Endometrial microvascular endothelial cells (primary cell): ENCODE data around the gene ENDOD1. TPM values are rescaled to one million over a fixed set of nuclear protein-coding genes. Genes with fewer than 3 reads are reported as not detected.
"Not testable (repeated sequence)": the region's sequence is repeated elsewhere in the genome, so short reads cannot be mapped to it uniquely, and the experiment has no call there.

Experiments used
- in situ Hi-C: cut with HindIII; loops from 2 replicates; pipeline ENCODE4 v1.10.0; 2017; ENCODE audit warnings: low sequenced_read_pairs, low pct_unique_long_range_greater_than_20kb; ENCODE audit errors: inconsistent ontology term
- total RNA-seq: library from RNA; depleted of rRNA; stranded (reverse); fragments of >200 nt; gene quantifications from one replicate; pipeline ENCODE4 v1.2.3, GENCODE V29; 2015; ENCODE audit errors: inconsistent ontology term

ENDOD1 gene
- total RNA-seq, 1 donor from 2014 or later: 30.1 TPM

DNA sequence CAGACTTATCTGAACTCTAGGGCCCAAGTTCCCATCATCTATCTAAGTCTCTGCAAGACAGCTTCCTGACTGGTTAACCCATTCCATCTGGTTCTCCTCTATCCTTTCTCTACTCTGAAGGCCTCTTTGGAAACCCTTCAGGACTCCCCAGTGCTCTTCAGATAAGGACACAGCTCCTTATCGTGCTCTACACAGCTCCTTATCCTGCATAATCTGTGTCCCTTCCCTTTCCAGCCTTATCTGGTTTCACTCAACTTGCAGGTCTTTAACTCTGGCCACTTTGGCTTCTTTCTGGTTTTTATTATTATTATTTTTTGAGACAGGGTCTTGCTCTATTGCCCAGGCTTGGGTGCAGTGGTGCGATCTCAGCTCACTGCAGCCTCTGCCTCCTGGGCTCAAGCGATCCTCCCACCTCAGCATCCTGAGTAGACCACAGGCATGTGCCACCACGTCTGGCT lies 10.6 kb downstream of the ENDOD1 start:
- in situ Hi-C loops: no loop called here

DNA sequence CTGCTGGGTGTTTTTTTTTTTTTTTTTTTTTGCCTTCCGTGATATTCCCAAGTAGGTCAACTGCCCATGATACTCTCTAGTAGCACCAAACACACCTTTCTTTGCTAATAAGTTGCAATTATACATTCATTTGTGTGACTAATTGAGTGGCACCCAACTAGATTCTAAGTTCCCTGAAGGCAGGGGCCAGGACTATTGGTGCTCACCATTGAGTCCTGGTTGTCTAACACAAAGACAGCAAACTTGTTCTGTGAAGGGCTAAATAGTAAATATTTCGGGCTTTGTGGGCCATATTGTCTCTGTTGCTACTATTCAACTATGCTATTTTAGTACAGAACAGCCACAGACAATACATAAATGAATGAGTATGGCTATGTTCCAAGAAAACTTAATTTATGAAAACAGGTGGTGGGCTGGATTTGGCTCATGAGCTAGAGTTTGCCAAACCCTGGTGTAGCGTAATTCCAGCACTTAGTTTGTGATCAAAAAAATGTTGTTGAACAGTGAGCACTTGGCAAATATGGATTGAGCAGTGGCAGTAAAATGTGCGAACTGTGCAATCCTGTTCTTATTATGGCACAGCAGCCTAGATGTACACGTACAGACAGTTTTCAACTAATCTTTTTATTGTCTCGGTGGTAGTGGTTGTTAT lies 11.3 kb downstream of the ENDOD1 start:
- in situ Hi-C loops: no loop called here

DNA sequence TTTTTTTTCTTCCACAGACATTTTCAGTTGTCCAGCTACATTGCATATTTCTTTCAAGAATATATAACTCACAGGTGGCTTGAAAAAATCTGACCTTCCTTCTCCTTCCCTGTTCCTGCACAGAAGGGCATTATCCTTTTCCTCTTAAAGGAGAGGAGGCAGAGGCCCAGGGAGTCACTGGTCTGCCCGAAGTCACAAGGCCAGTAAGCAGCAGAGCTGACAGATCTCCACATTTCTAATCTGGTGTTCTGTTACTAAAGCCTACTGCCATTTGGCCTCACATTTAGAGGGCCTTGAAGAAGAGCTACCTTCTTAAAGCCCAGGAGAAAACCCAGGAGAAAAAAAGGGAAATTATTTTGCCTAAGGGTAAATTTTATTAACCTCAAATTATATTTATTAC lies 12.3 kb downstream of the ENDOD1 start:
- in situ Hi-C loops: no loop called here

DNA sequence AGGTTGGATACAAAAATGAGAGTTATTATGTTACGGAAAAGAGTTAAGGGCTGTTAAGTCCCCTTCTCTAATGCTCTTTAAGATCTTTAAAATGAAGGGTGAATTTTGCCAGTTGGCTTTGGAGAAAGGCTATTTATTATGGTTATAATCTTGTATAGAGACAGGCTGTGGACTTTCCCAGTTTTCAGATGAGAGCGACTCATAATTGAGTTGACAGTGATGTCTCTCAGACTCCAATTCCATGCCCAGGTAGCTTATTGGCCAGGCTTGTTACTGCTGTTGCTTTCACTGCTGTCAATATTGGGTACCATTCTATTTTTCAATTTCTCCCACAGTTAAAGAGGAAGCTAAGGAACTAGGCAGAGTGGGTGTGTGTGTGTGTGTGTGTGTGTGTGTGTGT lies 13.1 kb downstream of the ENDOD1 start:
- in situ Hi-C loops: no loop called here

DNA sequence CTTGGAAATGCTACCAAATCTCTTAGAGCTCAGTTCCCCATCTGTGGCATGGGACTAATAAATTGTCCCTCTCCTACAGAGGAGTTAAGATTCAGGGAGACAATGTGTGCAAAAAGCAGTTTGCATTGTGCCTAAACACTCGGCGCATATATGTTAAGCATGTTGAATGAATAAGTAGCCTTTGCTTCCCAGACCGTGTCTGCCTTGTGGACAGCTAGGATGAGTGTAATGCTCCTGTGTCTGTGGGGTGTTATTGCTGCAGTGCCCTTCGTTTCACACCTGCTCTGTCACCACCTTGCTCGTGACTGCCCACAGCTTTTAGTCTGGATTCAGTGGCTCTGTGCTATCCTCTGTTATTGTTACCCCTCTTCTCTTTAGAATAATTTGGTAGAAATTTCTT lies 14.1 kb downstream of the ENDOD1 start:
- in situ Hi-C loops: no loop called here

DNA sequence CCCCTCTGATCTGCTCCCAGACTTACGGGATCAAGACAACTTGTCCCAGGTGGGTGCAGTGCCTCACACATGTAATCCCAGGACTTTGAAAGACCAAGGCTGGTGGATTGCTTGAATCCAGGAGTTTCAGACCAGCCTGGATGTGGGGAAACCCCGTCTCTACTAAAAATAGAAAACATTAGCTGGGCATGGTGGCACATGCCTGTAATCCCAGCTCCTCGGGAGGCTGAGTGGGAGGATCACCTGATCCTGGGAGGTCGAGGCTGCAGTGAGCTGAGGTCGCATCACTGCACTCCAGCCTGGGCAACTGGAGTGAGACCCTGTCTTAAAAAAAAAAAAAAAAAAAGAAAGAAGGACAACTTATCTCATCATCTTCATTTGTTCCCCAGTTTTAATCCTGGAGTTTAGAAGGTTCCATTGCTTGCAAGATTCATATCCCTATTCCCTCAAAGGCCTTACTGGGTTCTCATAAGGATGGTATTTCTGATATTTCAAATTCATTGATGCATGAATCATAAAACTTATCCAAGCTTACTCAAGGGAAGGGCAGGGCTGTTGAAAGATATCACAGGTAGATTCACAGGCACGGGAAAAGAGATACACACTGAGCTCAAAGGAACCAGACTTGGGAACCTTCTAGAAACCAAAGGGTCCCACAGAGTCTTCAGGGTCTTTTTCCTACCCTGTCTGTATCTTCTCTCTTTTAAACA lies 14.6 kb downstream of the ENDOD1 start:
- in situ Hi-C loops: no loop called here

DNA sequence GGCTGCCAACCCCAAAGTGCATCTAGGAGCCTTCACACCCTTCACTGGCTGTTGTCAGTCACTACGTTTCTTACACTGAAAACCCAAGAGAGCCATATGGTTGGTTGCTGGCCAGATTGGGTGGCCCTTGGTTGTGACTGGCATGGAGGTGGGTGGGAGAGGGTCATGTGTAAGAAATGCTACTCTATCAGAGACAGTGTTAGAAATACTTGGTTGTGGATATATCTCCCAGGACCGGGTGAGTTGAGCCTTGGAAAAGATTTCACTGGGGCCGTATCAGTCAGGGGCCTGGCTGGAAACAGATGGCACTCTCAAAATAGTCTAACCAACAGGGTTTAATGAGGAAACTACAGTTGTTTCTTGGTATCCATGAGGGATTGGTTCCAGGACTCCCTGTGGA lies 15.2 kb downstream of the ENDOD1 start:
- in situ Hi-C loops: no loop called here

DNA sequence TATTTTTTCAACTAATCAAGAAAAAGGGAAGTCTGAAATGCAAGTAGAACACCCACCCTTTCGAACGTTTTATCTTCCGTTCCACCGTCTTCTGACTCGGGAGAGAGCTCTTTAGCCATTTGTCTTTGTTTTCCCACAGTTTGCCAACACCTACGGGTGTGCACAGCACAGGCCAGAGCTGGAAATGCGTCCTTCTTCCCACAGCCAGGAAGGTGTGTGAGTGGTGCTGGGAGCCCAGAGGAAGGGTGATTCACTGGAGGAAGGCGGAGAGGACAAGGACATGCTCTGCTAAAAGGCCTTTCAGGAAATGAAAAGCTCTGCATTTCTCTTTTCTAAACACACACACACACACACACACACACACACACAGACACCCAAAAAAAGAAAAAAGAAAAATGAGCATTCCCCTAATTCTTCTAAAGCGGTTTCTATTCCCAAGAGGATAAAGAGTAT lies 18.5 kb downstream of the ENDOD1 start:
- in situ Hi-C loops: no loop called here

DNA sequence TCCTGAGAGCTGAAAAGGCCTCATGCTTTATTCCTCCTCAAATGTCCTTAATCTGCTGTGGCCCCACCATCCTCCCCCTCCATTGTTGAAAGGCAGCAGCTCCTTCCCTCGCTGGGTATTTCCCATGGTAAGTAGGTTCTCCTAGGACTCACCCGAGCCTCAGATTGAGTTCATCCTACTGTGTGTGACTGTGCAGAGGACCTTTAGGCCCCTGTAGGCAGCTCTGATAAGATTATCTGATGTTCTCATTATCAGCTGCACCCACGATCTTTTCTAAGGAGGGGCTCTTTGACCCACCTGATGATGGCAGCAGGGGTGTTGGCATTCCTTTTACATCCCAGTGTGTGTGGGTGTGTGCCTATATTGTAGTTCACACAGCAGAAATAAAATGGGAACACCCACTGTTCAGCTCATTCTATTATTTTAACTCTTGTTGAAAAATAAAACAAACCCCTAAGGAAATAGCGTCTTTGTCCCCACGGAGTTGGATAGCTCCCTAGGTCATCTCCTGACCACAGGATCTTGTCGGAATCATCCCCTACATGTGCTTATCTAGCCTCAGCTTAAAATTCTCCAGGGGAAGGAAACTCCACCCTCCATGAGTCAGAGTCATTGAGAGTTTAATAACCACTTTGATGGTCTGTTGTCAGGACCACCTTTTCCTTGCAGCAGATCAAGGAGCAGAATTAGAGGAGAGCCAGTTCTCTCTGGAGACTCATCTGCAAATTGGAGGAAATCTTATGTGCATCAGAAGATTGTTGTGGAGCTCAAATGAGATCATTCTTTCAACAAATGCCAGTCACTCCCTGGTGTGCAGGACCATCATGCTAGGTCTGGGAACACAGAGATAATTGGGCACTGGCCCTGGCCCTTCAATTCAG lies 19.3 kb downstream of the ENDOD1 start:
- in situ Hi-C loops: no loop called here

DNA sequence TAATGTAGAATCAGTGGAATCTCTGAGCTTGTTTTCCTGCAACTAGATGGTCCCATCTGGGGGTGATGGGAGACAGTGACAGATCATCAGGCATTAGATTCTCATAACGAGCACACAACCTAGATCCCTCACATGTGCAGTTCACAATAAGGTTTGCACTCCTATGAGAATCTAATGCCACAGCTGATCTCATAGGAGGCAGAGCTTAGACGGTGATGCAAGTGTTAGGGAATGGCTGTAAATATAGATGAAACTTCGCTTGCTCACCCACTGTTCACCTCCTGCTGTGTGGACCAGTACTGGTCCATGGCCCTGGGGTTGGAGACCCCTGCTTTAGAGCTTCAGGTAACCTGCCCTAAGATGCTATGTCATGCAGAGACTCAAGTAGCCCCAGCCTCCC lies 21.8 kb downstream of the ENDOD1 start:
- in situ Hi-C loops: not testable (repeated sequence)

DNA sequence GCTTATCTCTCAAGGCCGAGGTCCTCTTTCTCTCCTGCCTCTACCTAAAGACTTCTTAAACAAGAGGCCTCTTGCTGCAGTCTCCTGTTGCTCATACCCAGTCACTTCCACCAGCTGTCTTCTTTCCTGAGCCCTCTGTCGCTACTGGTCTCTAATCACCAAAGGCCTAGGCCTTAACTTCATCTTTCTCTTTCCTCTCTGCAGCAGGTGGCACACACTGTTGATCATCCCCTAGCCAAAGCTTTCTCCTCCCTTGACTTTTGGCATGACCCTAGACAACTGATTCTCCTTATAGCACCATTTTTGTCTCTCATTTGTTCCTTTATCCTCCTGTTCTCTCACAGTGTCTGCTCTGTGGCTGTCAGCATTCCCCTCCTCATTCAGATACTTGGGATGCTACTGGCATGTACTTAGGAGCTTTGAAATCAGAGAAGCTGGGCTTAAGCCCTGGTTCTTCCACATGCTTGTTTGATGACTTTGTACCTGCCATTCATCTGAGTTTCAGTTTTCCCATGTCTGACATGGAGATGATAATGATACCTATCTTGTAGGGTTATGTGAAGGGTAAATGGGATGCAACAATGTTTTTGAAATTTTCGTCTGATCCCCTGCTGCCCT lies 22.4 kb downstream of the ENDOD1 start:
- in situ Hi-C loops: no loop called here

DNA sequence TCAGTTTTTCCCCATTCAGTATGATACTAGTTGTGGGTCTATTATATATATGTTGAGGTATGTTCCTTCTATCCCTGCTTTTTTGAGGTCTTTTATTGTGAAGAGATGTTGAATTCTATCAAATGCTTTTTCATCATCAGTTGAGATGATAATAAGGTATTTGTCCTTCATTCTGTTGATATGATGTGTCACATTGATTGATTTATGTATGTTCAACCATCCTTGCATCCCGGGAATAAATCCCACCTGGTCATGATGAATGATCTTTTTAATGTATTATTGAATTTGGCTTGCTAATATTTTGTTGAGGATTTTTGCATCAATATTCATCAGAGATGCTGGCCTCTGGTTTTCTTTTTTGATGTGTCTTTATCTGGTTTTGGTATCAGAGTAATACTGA lies 26.0 kb downstream of the ENDOD1 start:
- in situ Hi-C loops: no loop called here

DNA sequence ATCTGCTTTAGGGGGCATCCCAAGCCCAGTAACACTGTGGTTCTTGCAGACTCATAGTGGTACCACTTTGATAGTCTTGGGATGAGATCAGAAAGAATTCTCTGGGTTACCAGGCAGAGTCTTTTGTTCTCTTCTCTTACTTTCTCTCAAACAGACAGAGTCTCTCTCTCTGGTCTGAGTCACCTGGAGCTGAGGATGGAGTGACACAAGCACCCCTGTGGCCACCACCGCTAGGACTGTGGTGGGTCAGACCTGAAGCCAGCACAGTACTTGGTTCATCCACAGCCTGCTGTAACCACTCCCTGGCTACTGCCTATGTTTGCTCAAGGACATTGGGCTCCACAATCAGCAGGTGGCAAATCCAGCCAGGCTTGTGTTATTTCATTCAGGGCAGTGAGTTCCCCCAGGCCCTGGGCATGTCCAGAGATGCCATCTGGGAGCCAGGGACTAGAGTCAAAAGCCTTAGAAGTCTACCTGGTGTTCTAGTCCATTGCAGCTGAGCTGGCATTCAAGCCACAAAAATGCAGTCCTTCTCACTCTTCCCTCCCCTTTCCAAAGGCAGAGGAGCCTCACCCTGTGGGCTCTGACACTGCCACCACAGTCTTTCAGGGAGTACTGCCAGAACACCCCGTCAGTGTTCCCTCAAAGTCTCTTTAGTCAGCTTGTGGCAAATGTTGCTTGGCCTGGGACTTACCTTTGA lies 29.9 kb downstream of the ENDOD1 start:
- in situ Hi-C loops: no loop called here

DNA sequence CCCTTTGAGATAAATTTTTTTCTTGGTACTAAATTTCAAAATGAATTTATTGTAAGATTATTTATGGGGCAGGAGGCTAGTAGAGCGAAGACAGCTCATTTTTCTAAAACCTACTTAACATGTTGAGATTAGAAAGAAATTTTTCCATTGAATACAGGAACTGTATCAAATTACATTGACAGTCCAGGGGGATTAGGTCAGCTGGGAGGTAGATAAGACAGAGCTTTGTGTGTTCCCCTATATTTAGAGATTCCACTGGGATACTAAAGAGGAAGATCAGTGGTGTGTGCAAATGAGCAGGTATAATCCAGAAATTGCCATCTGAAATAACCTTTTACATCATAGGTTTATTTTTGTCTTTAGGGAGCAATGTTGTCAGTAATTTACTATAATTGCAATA lies 32.1 kb downstream of the ENDOD1 start:
- in situ Hi-C loops: no loop called here

DNA sequence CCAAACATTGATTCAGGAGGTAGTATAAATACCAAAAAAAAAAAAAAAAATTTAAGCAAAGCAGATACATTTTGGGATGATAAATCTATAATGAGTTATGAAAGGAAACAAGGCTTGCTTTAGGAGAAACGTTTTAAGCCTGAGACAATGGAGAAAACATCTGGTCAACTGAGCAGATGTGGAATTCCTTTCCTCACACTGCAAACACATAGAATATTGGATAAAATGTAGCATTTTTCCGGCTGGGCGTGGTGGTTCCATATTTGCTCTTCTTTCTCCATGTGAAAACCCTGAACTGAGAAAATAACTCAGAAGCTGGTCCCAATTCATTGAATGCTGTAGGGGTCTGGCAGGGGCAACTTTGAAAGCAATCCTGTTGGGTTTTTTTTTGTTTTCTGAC lies 33.9 kb downstream of the ENDOD1 start:
- in situ Hi-C loops: no loop called here

DNA sequence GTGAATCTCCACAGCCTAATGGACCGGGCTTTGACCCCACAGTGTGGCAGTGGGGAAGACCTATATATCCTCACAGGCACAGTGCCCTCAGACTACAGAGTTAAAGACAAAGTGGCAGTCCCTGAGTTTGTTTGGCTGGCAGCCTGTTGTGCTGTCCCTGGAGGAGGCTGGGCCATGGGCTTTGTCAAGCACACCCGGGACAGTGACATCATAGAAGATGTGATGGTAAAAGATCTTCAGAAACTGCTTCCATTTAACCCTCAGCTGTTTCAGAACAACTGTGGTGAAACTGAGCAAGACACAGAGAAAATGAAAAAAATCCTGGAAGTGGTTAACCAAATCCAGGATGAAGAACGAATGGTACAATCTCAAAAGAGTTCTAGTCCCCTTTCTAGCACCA lies 39.0 kb downstream of the ENDOD1 start:
- in situ Hi-C loops: no loop called here

DNA sequence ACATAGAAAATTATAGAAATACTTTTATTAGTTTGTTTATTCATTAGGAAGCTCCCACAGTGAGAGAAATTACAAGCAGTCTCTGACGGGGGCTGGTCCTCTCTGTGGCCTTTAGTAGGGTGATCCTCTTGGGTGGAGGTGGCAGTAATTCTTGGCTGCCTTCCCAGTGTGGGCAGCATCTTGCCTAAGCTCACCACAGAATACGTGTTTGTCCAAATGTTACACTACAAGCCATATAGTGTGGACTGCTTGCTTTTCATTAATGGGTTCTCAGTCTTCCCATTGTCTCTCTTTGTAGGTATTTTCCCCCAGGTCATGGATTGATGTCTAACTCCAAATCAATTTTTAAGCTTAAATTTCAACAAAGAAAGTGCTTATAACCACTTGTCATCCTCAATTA lies 43.3 kb downstream of the ENDOD1 start:
- in situ Hi-C loops: no loop called here

DNA sequence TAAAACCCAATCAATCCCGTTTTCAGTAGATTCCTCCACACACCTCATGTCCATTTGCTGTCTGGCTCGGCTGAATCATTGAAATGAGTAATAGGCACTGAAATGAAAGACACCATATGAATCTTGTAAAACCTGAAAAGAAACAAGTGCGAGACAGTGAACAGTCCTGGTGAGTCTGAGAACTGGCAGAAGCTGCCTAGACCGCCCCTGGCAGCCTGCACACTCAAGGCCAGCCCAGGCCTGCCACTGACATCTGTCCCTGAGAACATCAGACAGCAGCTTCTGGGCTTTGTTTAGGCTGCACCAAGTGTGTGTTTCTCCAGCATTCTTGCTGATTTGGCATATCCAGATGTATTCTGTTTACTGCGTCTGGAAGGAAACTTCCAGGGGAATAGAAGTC lies 44.8 kb downstream of the ENDOD1 start:
- in situ Hi-C loops: no loop called here

DNA sequence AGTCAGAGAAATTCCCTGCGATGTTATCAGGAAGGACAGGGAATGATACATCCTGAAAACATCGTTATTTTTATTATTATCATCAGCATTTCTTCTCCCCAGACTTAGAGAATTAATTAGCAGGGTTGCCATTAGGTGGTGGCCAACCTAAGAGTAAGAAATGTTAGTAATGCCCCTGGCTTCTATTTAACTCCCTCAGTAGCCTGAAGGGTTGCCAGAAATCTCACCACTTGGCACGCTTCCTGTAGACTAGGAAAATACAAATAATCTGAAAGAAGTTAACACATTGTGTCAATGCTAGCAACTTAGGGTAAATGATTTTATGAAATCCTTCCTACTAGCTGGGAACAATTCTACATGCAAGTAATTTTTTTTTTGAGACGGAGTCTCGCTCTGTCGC lies 45.5 kb downstream of the ENDOD1 start:
- in situ Hi-C loops: no loop called here
